ENCODE measurements around the gene CD37.

- TF ChIP-seq RFX5 (IDR thresholded peaks at IDR 0.05; ENCODE audit: low read depth, low read length) (no peak), CTCF (conservative IDR thresholded peaks at IDR 0.05; ENCODE audit: low read depth, low read length) (no peak), POLR2A (IDR thresholded peaks at IDR 0.05; ENCODE audit: low read depth, low read length) (no peak), FOS (IDR thresholded peaks at IDR 0.05; ENCODE audit: low read depth, low read length) (no peak)
These were observed 47.4 kb downstream of the CD37 start for GRCh38 chr19:49382639-49383038.
